ENCODE measurements around the gene CDH8. TPM values are rescaled to one million over a fixed set of nuclear protein-coding genes. Genes with fewer than 3 reads are reported as not detected.
A peak's percentile ranks its signal among the peaks of the same experiment; 100 is the strongest.
"Not testable (repeated sequence)": the region's sequence is repeated elsewhere in the genome, so short reads cannot be mapped to it uniquely, and the experiment has no call there.

CDH8 gene
- total RNA-seq, 1 experiment from 2014 or later: not detected

DNA sequence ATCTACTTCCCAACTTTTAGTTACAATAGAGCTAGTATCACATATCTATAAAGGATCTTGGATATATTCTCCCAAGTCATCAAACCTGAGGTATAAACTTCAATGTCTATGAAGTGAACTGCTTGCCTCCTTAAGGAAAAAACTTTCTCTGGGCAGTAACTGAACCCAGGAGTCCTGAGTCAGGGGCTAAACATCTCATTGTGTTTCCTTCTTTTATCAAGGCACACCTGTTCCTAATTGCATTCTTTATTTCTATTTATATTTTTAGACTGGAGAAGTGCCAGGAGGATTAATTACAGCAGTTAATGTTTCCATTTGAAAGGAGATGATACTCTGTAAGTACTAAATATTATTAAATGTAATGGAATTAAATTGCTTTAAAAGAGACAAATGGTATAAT, 98.6 kb downstream of the CDH8 start:
- no peak for DNase-seq (ENCODE audit: extremely low read depth, low read depth)

DNA sequence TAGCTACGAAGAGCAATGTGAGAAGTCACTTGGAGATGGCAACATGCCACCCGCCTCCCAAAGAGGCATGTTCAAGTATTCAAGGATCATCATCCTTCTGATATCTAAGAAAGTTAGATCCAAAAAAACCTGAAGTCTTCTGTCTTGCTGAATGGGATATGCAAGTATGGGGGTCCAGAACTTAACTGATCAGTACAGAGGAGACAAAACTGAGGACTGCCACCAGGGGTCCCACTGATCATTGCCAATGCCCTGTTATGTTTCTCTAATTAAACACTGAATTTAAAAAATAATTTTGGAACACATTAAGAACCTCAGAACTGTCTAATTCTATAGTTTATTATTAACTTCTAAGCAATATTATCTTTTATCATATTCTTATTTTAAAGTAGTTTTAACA, 99.7 kb downstream of the CDH8 start:
- no peak for DNase-seq (ENCODE audit: extremely low read depth, low read depth)

DNA sequence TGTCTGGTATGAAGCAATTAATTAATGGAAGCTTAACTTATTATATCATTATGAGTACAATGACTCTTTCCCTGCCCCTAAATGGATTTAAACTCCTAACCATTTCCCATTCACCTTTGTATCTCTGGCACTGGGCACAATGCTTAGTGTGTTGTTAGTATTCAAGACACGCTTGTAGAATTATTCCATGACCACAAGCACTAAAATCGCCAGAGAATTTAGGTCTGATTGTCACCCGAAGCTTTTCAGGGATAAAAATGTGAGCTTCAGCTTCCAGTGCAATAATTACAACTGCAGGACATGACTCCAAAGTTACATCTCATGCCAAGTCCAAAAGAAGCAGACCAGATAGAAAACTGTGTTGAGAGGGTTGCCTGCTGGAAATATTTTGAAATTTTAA, 101.6 kb downstream of the CDH8 start:
- DNase-seq (ENCODE audit: extremely low read depth, low read depth): no peak

DNA sequence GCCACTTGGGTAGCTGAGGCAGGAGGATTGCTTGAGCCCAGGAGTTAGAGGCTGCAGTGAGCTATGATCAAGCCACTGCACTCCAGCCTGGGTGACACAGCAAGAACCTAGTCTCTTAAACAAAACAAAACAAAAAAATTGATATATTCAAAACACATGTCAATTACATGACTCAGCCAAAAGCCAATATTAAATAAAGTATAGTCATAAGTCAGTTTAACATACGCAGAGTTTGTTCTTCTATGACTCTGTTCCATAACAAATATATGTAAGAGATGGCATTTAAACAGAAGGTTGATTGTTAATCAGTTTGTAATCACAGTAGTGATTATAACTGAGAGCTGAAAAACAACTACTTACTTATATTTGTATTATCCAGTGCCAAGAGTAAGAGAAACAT, 106.5 kb downstream of the CDH8 start:
- DNase-seq (ENCODE audit: extremely low read depth, low read depth): peak; percentile 27

DNA sequence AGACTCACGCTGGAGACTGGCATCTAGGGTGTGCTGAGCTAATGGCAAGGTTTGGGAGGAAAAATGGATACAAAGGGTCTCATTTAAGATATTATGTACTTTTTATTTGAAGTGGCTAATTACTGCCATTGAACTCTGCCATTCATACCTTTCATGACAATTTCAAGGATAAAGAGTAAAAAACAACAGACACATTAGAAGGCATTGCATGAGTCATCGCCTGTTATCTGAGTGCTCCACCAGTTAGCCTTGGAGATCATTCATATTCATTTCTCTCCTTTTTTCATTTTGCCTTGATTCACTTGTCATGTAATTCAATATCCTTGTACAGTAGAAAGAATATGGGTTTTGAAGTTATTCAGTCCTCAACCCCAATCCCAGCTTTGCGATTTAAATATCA, 109.5 kb downstream of the CDH8 start:
- DNase-seq (ENCODE audit: extremely low read depth, low read depth): no peak

DNA sequence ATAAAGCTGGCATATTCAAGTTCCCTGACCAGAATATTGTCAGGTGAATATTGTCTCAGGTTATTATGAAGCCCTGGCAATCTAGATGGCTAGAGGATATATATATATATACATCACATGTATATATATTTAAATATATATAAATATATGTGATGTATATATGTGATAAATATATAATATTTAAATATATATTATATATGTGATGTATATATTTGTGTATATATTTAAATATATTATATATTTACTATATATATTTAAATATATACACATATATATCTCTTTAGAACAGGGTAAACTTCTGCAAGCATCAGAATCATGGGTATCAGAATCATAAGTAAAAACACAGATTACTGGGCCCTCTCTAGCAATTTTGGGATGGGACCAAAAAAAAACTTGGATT, 112.6 kb downstream of the CDH8 start:
- no peak for DNase-seq (ENCODE audit: extremely low read depth, low read depth)

DNA sequence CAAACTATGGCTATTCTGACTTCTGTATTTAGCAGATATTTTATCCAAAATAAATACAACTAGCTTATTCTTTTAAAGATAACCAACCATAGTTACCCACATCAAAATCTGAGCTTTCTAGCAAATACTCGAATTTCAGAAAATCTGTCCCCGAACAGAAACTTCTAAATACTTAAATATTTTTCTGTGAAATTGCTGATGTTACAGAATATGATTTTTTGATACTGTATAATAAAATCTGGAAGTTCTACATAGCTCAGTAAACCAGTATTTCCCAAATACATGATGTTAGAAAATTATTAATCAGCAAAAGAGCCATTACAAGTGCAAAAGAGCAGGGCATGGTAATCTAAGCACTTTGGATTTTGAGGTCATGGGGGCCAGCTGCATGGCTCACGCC, 114.9 kb downstream of the CDH8 start:
- no peak for DNase-seq (ENCODE audit: extremely low read depth, low read depth)

DNA sequence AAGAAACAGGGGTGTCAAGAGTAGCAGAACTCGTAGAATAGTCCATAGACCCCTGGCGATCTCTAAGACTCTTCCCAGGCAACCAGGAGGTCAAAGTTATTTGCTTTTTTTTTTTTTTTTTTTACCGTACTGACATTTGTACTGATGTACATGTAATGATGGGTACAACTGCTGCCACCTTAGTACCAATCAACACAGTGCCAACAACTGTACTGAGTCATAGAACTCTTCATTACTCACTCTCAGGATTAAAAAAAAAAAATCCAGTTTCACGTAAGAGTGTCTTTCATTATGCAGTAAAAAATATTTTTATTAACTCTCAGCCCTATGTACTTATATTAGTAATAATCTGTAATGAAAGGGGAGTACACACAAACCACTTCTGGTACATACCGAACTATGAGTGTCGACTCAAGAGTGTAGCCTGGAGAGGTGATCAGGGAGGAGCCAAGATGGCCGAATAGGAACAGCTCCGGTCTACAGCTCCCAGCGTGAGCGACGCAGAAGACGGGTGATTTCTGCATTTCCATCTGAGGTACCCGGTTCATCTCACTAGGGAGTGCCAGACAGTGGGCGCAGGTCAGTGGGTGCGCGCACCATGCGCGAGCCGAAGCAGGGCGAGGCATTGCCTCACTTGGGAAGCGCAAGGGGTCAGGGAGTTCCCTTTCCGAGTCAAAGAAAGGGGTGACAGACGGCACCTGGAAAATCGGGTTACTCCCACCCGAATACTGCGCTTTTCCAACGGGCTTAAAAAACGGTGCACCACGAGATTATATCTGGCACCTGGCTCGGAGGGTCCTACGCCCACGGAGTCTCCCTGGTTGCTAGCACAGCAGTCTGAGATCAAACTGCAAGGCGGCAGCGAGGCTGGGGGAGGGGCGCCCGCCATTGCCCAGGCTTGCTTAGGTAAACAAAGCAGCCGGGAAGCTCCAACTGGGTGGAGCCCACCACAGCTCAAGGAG, 118.1 kb downstream of the CDH8 start:
- DNase-seq (ENCODE audit: extremely low read depth, low read depth): not testable (repeated sequence)

DNA sequence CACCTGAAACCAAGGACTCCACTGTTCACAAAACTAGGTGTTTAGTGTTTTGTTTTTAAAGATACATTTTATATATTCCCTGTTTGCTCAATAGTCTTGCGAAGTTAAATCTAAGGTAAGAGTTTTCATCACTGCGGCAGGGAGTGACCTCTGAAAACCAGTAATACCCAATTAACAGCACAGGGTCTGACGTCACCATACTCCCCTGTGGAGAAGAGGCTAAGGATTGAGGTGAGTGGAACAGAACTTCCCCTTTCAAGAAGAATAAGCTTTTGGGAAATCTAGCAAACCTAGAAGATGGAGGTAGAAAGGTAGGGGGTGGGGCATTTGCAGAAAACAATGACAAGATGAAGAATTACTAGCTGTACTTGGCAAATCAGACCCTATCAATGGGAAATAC, 120.7 kb downstream of the CDH8 start:
- DNase-seq (ENCODE audit: extremely low read depth, low read depth): no peak

DNA sequence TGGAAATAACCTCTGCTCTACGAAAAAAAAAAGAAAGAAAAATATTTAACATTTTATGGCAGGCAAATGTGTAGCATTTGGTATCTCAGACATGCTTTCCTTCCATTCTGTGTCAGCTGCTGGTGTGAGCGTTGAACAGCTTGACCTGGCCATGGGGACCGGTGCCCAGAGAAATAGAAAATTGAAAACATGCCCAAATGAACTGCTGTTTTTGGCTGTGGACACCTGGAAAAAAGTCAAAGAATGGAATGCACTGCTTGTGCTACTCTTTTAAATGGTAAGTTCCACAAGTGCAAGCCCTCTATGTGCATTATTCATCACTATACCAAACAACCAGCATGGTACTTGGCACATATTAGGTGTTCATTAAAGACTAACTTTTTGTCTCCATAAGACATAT, 127.2 kb downstream of the CDH8 start:
- no peak for DNase-seq (ENCODE audit: extremely low read depth, low read depth)

DNA sequence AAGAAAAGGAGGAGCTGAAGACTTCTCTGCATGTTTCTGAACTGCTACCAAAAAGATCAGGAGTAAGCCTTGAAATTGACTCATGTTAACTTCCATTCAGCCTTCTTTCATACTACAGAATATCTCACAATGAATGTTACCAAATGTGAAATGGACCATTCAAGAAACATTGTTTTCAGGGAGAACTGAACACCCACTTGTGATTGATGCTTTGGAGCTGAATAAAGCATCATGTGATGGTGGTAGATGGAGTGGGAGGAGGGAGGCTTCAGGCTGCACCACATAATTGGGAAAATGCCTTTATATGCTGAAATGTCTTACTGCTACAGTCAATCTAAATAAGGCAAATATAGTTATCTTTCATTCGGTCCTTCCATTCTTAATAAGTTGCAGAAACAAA, 127.8 kb downstream of the CDH8 start:
- no peak for DNase-seq (ENCODE audit: extremely low read depth, low read depth)

DNA sequence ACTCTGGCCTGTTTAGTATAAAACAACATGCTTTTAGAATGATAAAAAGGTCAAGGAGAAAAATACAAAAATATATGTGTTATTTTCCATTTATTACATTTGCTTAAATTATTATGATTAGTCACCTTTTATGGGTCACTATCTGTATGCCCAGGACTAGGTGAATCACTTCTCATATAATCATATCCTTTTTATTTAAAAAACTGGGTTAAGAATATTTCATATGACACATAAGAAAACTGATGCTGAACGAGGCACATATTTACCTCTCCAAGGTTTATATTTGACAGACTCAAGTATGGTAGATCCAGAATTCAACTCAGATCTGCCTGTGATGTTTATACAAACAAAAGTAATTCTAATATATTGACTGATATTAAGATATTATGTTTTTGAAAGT, 134.5 kb downstream of the CDH8 start:
- no peak for DNase-seq (ENCODE audit: extremely low read depth, low read depth)

DNA sequence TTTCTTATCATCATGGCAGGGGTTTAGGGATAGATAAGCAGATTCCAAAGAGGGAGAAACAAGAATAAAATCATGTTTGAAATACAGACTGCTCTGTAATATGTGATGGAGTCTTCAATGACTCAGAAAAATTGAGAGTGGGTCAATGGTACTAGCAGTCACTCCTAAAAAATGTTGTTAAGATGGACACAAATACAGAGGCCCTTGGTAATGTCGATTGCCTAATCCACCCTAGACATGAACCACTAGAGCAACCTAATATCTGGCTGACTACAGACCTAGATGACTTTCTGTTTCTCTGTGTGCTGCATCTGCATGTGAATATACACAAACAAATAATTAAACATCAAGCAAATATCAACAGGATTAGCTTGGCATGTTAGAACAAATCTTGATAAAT, 135.8 kb downstream of the CDH8 start:
- no peak for DNase-seq (ENCODE audit: extremely low read depth, low read depth)

DNA sequence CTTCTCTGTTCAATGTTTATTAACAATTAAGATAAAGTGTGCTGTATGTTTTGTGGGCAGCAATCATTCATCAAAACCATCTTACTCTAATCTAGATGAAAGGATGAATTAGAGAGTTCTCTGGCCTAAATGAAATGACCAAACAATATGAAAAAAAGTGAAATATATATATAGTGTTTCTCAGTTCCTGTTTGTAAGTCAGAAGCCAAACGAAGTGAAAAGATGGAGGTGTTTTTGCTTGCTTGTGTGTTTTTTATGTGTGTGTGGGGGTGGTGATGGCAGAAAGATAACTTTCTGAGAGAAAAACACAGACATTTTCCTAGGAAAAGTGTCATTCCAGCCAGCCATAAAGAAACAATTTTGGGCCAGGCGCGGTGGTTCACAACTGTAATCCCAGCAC, 138.6 kb downstream of the CDH8 start:
- no peak for DNase-seq (ENCODE audit: extremely low read depth, low read depth)

DNA sequence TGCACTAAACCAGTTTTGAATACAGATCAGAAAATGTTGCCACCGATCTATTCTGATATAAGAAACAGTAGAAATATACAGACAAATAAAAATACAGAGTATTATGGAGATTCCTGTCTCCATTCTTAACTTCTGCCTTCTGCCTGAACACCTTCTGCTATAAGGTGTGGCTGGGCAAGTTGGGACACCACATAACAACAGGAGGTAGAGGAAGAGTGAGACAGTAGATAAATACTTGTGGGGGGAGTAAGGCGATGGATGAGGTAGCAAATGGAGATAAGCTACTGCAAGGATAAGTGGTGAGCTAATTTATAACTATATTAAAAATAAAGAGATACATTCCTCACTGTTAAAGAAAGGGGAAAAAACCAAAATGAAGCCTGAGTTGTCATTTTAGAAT, 143.7 kb downstream of the CDH8 start:
- no peak for DNase-seq (ENCODE audit: extremely low read depth, low read depth)

DNA sequence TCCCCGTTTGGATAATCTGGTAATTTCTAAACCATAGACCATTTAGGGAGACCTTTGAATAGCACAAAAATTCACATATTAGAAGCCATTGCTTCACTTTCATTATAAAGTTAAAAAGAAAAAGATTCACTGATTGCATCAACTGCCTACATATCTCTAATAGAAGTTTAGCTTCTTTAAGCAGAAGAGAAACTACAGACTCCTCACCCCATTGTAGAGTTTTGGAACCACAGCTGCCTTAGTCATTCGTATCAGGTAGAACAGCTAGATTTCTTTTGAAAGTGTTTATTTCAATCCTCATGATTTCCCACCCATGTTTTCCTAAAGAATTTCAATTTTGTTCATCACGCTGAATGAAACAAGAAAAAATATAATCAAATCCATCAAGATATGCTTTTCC, 144.8 kb downstream of the CDH8 start:
- DNase-seq (ENCODE audit: extremely low read depth, low read depth): no peak

DNA sequence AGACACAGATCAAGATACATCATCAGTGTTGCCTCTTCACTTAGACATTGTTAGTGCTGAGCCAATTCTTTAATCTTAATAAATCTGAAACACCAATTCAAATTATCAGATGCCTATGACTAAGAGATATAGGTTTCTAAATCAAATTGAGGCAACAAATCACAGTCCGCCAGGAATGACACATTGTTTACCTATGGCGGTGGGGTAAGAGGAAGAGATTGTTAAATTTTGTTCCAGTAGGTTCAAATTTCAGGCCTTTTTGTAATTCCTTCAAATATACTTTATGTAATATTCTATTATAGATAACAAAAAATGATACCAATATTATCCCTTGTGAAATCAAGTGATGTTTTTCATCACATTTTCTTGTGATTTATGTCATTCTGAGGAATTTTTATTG, 145.9 kb downstream of the CDH8 start:
- DNase-seq (ENCODE audit: extremely low read depth, low read depth): peak; percentile 49

DNA sequence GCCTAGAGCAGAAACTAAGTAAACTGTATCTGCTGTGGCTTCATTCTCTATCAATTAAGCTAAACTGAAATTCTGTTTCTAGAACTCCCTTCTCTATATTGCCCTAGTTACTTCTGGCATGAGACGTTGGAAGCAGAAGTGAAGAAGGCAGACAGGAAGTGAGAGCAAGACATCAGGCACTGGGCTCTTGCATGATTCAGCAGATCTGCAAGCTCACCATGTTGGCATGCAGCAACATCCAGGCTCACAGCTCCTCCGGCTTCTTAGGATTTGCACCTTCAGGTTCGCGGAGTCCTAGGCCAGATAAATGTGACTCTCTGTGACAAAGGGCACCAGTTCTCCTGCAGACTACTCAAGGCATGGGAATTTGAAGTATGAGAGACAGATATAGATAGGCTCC, 148.3 kb downstream of the CDH8 start:
- peak; percentile 49 for DNase-seq (ENCODE audit: extremely low read depth, low read depth)

DNA sequence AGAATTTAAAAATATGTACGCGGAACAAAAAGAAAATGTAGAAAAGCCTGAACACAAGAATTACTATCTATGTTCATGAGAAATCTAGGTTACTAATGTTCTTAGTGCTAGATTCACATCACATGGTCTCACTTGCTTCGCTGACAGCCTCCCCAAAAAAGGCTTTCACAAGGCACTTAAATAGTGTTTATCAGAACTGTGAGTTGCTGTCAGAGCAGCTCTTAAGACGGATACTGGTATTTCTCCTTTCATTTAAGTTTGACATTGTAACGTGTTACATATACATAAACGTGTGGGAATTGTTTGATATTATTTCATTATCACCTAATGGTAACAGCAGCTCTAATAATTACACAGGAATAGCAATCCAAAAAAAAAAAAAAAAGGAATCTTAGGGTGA, 150.9 kb downstream of the CDH8 start:
- DNase-seq (ENCODE audit: extremely low read depth, low read depth): no peak

DNA sequence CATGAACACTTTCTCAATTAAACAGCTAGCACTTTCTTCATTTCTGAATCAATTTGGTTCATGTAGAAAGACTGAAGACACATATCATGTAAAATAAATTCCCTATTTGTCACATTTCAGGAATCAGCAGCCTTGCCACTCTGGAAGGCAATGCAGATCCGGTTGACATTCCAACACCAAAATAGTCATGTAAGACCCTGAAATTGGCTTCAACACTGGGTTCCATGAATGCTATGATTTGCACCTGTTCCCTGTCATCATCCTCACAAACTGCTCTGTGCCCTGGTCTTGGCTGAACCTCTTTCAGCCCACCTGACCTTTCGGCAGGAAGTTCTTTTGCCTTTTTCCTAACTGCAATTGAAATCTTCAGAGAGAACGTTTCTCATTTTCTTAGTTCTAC, 156.9 kb downstream of the CDH8 start:
- DNase-seq (ENCODE audit: extremely low read depth, low read depth): no peak

DNA sequence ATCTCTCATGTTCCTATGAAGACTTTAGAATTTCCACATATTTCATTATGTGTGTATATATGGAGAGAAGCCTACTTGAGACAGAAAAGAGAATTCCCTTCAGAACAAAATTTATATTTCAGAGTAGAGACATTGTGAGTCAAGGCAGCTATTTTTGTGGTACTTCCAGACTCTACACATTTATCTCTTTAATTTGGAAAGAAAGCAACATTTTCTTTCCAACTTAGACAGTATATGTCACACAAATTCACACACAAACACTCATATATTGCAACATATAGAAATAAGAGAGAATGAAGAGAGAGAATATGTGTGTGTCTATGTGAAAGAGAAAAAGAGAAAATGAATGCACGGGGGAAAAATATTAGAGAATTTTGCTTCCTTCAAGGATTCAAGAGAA, 158.8 kb downstream of the CDH8 start:
- DNase-seq (ENCODE audit: extremely low read depth, low read depth): no peak

DNA sequence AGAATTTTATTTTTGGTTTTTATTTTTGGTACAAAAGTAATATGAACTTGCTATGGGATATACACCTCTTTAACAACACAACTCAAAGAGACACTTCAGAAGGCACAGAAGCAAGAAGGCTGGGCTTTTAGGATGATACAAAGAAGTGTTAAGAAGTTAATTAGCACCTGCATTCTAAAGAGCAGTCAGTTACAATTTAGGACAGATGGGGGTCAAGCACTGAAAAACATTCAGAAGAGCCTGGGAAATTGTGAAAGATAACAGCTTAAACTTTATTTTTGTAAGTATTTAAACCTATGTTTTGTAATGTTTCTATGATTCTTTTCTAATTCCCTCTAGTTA, 163.5 kb downstream of the CDH8 start:
- no peak for DNase-seq (ENCODE audit: extremely low read depth, low read depth)
